Mesothelial cell of epicardium (in vitro differentiated cells): ENCODE data around the gene DIRAS1. TPM values are rescaled to one million over a fixed set of nuclear protein-coding genes. Genes with fewer than 3 reads are reported as not detected.
"Not testable (repeated sequence)": the region's sequence is repeated elsewhere in the genome, so short reads cannot be mapped to it uniquely, and the experiment has no call there.

Experiments used
- DNase-seq, 2 experiments: peaks; one replicate each; pipeline ENCODE4 v3.0.0; 2021; ENCODE audit warnings: low spot score in 2 of 2; ENCODE audit not compliant: unreplicated experiment in 2 of 2
- H3K27ac Mint-ChIP-seq: 2 replicates; pipeline ENCODE4 v1.8.0; 2021; ENCODE audit warnings: mixed read lengths
- H3K27me3 Mint-ChIP-seq: 2 replicates; pipeline ENCODE4 v1.8.0; 2021; ENCODE audit warnings: low read depth, mixed read lengths
- H3K36me3 Mint-ChIP-seq: 2 replicates; pipeline ENCODE4 v1.8.0; 2021; ENCODE audit warnings: mixed read lengths
- H3K4me1 Mint-ChIP-seq: 2 replicates; pipeline ENCODE4 v1.8.0; 2021; ENCODE audit warnings: mixed read lengths
- H3K4me3 Mint-ChIP-seq: 2 replicates; pipeline ENCODE4 v1.8.0; 2021; ENCODE audit warnings: mild to moderate bottlenecking, moderate library complexity, mixed read lengths
- H3K9me3 Mint-ChIP-seq: 2 replicates; pipeline ENCODE4 v1.8.0; 2021; ENCODE audit warnings: mixed read lengths
- total RNA-seq: library from RNA; stranded (reverse); gene quantifications from 3 replicates; pipeline ENCODE4 v1.2.1, GENCODE V29; 2021
- TF ChIP-seq, protein P1 (sequence below): fragments of 200-600 bp; sonication (generic); IDR thresholded peaks from one replicate; pipeline ENCODE4 v1.5.0; 2021; ENCODE audit warnings: antibody characterized with exemption; ENCODE audit not compliant: unreplicated experiment

DIRAS1 gene
- total RNA-seq, 1 donor from 2014 or later, result 3.2 TPM

GRCh38 chr19:2678044-2678671 is 43.0 kb downstream of the DIRAS1 start:
- Mint-ChIP-seq H3K4me1 (no peaks in the 10 kb centered on the region), H3K36me3 (peaks cover 7% of the 10 kb centered on the region), H3K27ac (no peak overlapping the region), H3K27me3 (peaks cover 51% of the 10 kb centered on the region), H3K4me3 (no peak overlapping the region), H3K9me3 (peaks cover 3% of the 10 kb centered on the region)
- TF ChIP-seq, protein P1, sequence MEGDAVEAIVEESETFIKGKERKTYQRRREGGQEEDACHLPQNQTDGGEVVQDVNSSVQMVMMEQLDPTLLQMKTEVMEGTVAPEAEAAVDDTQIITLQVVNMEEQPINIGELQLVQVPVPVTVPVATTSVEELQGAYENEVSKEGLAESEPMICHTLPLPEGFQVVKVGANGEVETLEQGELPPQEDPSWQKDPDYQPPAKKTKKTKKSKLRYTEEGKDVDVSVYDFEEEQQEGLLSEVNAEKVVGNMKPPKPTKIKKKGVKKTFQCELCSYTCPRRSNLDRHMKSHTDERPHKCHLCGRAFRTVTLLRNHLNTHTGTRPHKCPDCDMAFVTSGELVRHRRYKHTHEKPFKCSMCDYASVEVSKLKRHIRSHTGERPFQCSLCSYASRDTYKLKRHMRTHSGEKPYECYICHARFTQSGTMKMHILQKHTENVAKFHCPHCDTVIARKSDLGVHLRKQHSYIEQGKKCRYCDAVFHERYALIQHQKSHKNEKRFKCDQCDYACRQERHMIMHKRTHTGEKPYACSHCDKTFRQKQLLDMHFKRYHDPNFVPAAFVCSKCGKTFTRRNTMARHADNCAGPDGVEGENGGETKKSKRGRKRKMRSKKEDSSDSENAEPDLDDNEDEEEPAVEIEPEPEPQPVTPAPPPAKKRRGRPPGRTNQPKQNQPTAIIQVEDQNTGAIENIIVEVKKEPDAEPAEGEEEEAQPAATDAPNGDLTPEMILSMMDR, result no peak
- DNase-seq, result no peak

DNA sequence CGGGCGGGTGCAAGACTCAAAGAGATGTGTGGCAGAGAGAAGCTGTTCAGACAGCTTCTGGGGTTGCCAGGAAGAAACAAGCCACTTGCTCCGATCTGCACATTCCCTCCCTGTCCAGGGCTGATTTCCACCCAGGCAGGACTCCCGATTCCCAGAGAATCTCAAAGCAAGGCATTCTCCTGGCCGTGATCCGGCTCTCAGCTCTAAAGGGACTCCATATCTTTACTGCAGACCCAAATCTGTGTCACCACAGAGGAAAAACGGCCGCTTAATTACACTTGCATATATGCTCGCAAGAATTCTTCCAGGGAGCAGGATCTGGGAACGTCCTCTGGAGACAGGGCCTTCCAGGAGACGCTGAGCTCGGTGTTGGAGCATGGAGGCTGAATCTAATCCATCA is 44.3 kb downstream of the DIRAS1 start:
- TF ChIP-seq, protein P1, result no peak
- DNase-seq, result no peak
- H3K27me3 Mint-ChIP-seq, result peaks cover 53% of the 10 kb centered on the region
- no peak overlapping the region for H3K4me3 Mint-ChIP-seq
- H3K4me1 Mint-ChIP-seq, result no peaks in the 10 kb centered on the region
- H3K27ac Mint-ChIP-seq, result no peak overlapping the region
- peaks cover 3% of the 10 kb centered on the region for H3K9me3 Mint-ChIP-seq
- peaks cover 7% of the 10 kb centered on the region for H3K36me3 Mint-ChIP-seq

- no peak for DNase-seq
- Mint-ChIP-seq H3K27ac (no peak overlapping the region), H3K36me3 (peaks cover 4% of the 10 kb centered on the region), H3K4me1 (no peaks in the 10 kb centered on the region), H3K9me3 (peaks cover 3% of the 10 kb centered on the region), H3K27me3 (peaks cover 53% of the 10 kb centered on the region), H3K4me3 (no peak overlapping the region)
- TF ChIP-seq, protein P1, result no peak
Measured at GRCh38 chr19:2675892-2676291, 45.3 kb downstream of the DIRAS1 start.

- Mint-ChIP-seq H3K36me3 (peaks cover 4% of the 10 kb centered on the region), H3K4me3 (no peak overlapping the region), H3K27ac (no peak overlapping the region), H3K9me3 (no peaks in the 10 kb centered on the region), H3K27me3 (peaks cover 15% of the 10 kb centered on the region), H3K4me1 (no peaks in the 10 kb centered on the region)
- TF ChIP-seq, protein P1, result no peak
- DNase-seq, result no peak
Measured at GRCh38 chr19:2670217-2670616, 51.0 kb downstream of the DIRAS1 start.

DNA sequence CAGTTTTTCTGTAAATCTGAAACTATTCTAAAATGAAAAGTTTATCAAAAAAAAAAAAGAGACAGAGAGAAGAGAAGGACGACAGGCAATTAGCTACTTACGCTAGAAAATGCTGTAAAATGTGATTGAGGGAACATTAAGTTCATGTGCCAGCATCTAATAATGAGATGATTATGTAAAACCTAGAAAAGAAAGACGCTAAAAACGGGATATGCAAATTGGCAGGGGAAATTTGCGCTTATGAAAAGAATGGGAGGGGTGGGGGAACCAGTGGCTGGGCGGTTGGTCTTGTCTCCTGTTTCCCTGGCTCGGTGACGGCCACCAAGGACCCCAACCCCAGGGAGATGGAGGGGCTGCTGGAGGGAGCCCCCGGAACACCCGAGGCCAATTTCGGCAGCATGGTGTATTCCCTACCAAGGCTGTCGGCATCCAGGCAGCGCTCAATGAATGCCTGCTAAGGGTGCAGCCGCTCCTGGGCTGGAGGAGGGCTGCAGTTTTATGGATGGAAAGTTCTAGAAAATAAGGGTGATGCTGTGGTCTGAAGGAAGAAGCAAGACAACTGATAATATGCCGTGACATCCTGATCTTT is 52.9 kb downstream of the DIRAS1 start:
- peaks cover 4% of the 10 kb centered on the region for H3K27me3 Mint-ChIP-seq
- H3K36me3 Mint-ChIP-seq, result no peaks in the 10 kb centered on the region
- TF ChIP-seq, protein P1, result no peak
- no peaks in the 10 kb centered on the region for H3K9me3 Mint-ChIP-seq
- H3K4me1 Mint-ChIP-seq, result no peaks in the 10 kb centered on the region
- DNase-seq, result no peak
- H3K27ac Mint-ChIP-seq, result no peak overlapping the region
- no peak overlapping the region for H3K4me3 Mint-ChIP-seq

DNA sequence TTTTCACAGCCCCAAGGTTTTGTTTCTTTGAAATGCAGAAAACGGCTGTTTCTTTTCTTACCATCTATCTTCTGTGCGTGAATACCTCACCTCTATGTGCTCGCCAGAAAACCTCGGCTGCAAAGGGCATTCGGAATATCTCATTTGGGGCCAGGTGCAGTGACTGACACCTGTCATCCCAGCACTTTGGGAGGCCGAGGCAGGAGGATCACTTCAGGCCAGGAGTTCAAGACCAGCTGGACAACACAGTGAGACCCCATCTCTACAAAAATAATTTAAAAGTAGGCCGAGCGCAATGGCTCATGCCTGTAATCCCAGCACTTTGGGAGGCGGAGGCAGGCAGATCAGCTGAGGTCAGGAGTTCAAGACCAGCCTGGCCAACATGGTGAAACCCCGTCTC is 53.8 kb downstream of the DIRAS1 start:
- H3K4me3 Mint-ChIP-seq, H3K36me3 Mint-ChIP-seq, H3K9me3 Mint-ChIP-seq, H3K4me1 Mint-ChIP-seq, DNase-seq, H3K27me3 Mint-ChIP-seq, H3K27ac Mint-ChIP-seq: not testable (repeated sequence)
